SK-N-SH (cell line): ENCODE data around the gene TFE3. TPM values are rescaled to one million over a fixed set of nuclear protein-coding genes. Genes with fewer than 3 reads are reported as not detected.
A peak's percentile ranks its signal among the peaks of the same experiment; 100 is the strongest.

ENCODE experiments used
- CTCF ChIA-PET: fragments of 300-600, 350-600 bp; formaldehyde crosslinking; extraction: SDS; loops from one replicate; lab custom pipeline; 2021; lab: Yijun Ruan, JAX
- POLR2A ChIA-PET: fragments of 350-600 bp; sonication (Branson Sonifier 250); formaldehyde crosslinking; extraction: SDS; loops from one replicate; lab custom pipeline; 2020; ENCODE audit warnings: antibody characterized with exemption, inconsistent platforms; lab: Yijun Ruan, JAX
- DNase-seq: peaks from one replicate; pipeline ENCODE4 v3.0.0; 2012
- H2AFZ ChIP-seq: fragments of 200-600 bp; sonication (generic); 2 replicates; pipeline ENCODE4 v1.8.1; 2016; ENCODE audit warnings: antibody characterized with exemption, mild to moderate bottlenecking, low read depth
- H3F3A ChIP-seq: fragments of 200-600 bp; sonication (generic); replicated peaks from 2 replicates; pipeline ENCODE3; 2016; ENCODE audit warnings: antibody characterized with exemption, mild to moderate bottlenecking; ENCODE audit not compliant: insufficient read depth
- H3K27ac ChIP-seq, 2 experiments: fragments of 200-500 bp in 1 of 2; fragments of 200-600 bp in 1 of 2; sonication (Bioruptor generic) in 1 of 2; sonication (generic), shearing (Covaris generic) in 1 of 2; 2 replicates each; pipeline versions ENCODE4 v1.5.1 to v1.6.1; 2014 to 2016; ENCODE audit warnings: low read depth in 2 of 2, inconsistent platforms in 1 of 2, low read length in 1 of 2, mild to moderate bottlenecking in 1 of 2, mixed read lengths in 1 of 2
- H3K27me3 ChIP-seq: fragments of 200-600 bp; sonication (generic), shearing (Covaris generic); 2 replicates; pipeline ENCODE4 v1.6.1; 2016; ENCODE audit warnings: mixed run types; ENCODE audit not compliant: insufficient read depth
- H3K36me3 ChIP-seq, 2 experiments: fragments of 200-500 bp in 1 of 2; fragments of 200-600 bp in 1 of 2; sonication (Bioruptor generic) in 1 of 2; sonication (generic) in 1 of 2; replicated peaks in 1 of 2; 2 replicates each; pipeline versions ENCODE3 to v1.5.1; 2014 to 2016; ENCODE audit warnings: low read length in 1 of 2, mild to moderate bottlenecking in 1 of 2; ENCODE audit not compliant: insufficient read depth in 2 of 2, control insufficient read depth in 1 of 2
- H3K4me1 ChIP-seq, 2 experiments: fragments of 200-500 bp in 1 of 2; fragments of 200-600 bp in 1 of 2; sonication (Bioruptor generic) in 1 of 2; sonication (generic), shearing (Covaris generic) in 1 of 2; 2 replicates each; pipeline versions ENCODE4 v1.5.1 to v1.6.1; 2014 to 2016; ENCODE audit warnings: low read depth in 1 of 2, low read length in 1 of 2, mixed run types in 1 of 2; ENCODE audit not compliant: insufficient read depth in 2 of 2, control insufficient read depth in 1 of 2
- H3K4me2 ChIP-seq: fragments of 200-600 bp; sonication (generic), shearing (Covaris generic); 2 replicates; pipeline ENCODE4 v1.6.1; 2017; ENCODE audit warnings: mixed run types
- H3K4me3 ChIP-seq, 2 experiments: fragments of 200-500 bp in 1 of 2; fragments of 200-600 bp in 1 of 2; sonication (Bioruptor generic) in 1 of 2; sonication (generic), shearing (Covaris generic) in 1 of 2; 2 replicates each; pipeline versions ENCODE4 v1.5.1 to v1.8.1; 2014 to 2016; ENCODE audit warnings: low read depth in 2 of 2, inconsistent platforms in 1 of 2, low read length in 1 of 2, mild to moderate bottlenecking in 1 of 2, mixed read lengths in 1 of 2, moderate library complexity in 1 of 2
- H3K79me2 ChIP-seq: fragments of 200-600 bp; sonication (generic); 2 replicates; pipeline ENCODE4 v1.8.1; 2017; ENCODE audit warnings: mild to moderate bottlenecking; ENCODE audit not compliant: insufficient read depth
- H3K9ac ChIP-seq: fragments of 200-600 bp; sonication (generic); 2 replicates; pipeline ENCODE4 v1.6.1; 2017; ENCODE audit warnings: mixed run types
- H3K9me2 ChIP-seq: fragments of 200-600 bp; sonication (generic); 2 replicates; pipeline ENCODE4 v1.6.1; 2017; ENCODE audit warnings: mixed run types
- H3K9me3 ChIP-seq: fragments of 200-600 bp; sonication (generic); 2 replicates; pipeline ENCODE4 v1.6.1; 2017; ENCODE audit warnings: mixed run types, mild to moderate bottlenecking, moderate library complexity
- H4K20me1 ChIP-seq: fragments of 200-600 bp; sonication (generic); 2 replicates; pipeline ENCODE4 v1.6.1; 2017; ENCODE audit warnings: mild to moderate bottlenecking, mixed run types; ENCODE audit not compliant: insufficient read depth
- ELF1 ChIP-seq: IDR thresholded peaks from 2 replicates; pipeline ENCODE4 v1.4.0; 2012
- EP300 ChIP-seq, 2 experiments: IDR thresholded peaks; 2 replicates each; pipeline versions ENCODE4 v1.4.0 to v1.6.1; 2012; ENCODE audit warnings: borderline replicate concordance in 1 of 2, low read depth in 1 of 2, low read length in 1 of 2
- FOSL2 ChIP-seq: IDR thresholded peaks from 2 replicates; pipeline ENCODE4 v1.4.0; 2012; ENCODE audit warnings: low read depth, mild to moderate bottlenecking, moderate library complexity, borderline replicate concordance
- FOXJ3 ChIP-seq: sonication (generic); formaldehyde crosslinking; IDR thresholded peaks from 2 replicates; pipeline ENCODE4 v1.5.1; 2020; ENCODE audit warnings: mild to moderate bottlenecking, missing genetic modification reagents
- GABPA ChIP-seq: IDR thresholded peaks from 2 replicates; pipeline ENCODE4 v1.4.0; 2012; ENCODE audit warnings: low read depth, mild to moderate bottlenecking
- JUND ChIP-seq: IDR thresholded peaks from 2 replicates; pipeline ENCODE4 v1.4.0; 2012
- MXI1 ChIP-seq: IDR thresholded peaks from 2 replicates; pipeline ENCODE4 v1.6.1; 2012; ENCODE audit warnings: mild to moderate bottlenecking, low read depth, low read length, improper control_type of control experiment
- POLR2AphosphoS5 ChIP-seq: IDR thresholded peaks from 2 replicates; pipeline ENCODE4 v1.6.1; 2012; ENCODE audit warnings: low read depth, low read length
- RAD21 ChIP-seq: IDR thresholded peaks from 2 replicates; pipeline ENCODE4 v1.6.1; 2012; ENCODE audit warnings: mild to moderate bottlenecking, low read length
- RFX5 ChIP-seq: IDR thresholded peaks from 2 replicates; pipeline ENCODE4 v1.6.1; 2012; ENCODE audit warnings: mild to moderate bottlenecking, improper control_type of control experiment, low read length
- SIN3A ChIP-seq: IDR thresholded peaks from 2 replicates; pipeline ENCODE4 v1.6.1; 2012; ENCODE audit warnings: low read depth, mild to moderate bottlenecking, low read length, moderate library complexity, borderline replicate concordance
- TAF1 ChIP-seq: IDR thresholded peaks from 2 replicates; pipeline ENCODE4 v1.6.1; 2012; ENCODE audit warnings: low read depth, mild to moderate bottlenecking, low read length, moderate library complexity, borderline replicate concordance
- WGBS: methylation state at CpG from one replicate; pipeline ENCODE4 v1.1.6; 2017; ENCODE audit warnings: low lambda C conversion rate; 5-methylcytosine and 5-hydroxymethylcytosine counted together
- polyA plus RNA-seq, 3 experiments: library from polyadenylated mRNA; depleted of rRNA; stranded (reverse); fragments of >200 nt; gene quantifications; 2 replicates each; pipeline ENCODE4 v1.2.3, GENCODE V29; 2012
- TF ChIP-seq, protein P1 (sequence below): fragments of 200-600 bp; sonication (generic); IDR thresholded peaks from 2 replicates; pipeline ENCODE4 v1.6.1; 2017; ENCODE audit warnings: antibody characterized with exemption, mild to moderate bottlenecking, moderate library complexity
- TF ChIP-seq, protein P2 (sequence below): IDR thresholded peaks from 2 replicates; pipeline ENCODE4 v1.4.0; 2012; ENCODE audit warnings: low read depth, borderline replicate concordance
- TF ChIP-seq, protein P3 (sequence below): IDR thresholded peaks from 2 replicates; pipeline ENCODE4 v1.4.0; 2012; ENCODE audit warnings: low read depth
- TF ChIP-seq, protein P4 (sequence below): IDR thresholded peaks from 2 replicates; pipeline ENCODE4 v1.6.1; 2012; ENCODE audit warnings: mild to moderate bottlenecking, low read depth, low read length, moderate library complexity
- TF ChIP-seq, protein P5 (sequence below): IDR thresholded peaks from 2 replicates; pipeline ENCODE4; 2012
- TF ChIP-seq, protein P6 (sequence below): fragments of 150-350 bp; IDR thresholded peaks from 2 replicates; pipeline ENCODE4 v1.6.1; 2016; ENCODE audit warnings: mild to moderate bottlenecking, low read depth, low read length
- TF ChIP-seq, protein P7 (sequence below): IDR thresholded peaks from 2 replicates; pipeline ENCODE4 v1.4.0; 2012; ENCODE audit warnings: low read depth, borderline replicate concordance

TFE3 gene
- polyA plus RNA-seq, 1 of the 3 experiments (the other 2 are of a cell fraction): 14.0 TPM

DNA sequence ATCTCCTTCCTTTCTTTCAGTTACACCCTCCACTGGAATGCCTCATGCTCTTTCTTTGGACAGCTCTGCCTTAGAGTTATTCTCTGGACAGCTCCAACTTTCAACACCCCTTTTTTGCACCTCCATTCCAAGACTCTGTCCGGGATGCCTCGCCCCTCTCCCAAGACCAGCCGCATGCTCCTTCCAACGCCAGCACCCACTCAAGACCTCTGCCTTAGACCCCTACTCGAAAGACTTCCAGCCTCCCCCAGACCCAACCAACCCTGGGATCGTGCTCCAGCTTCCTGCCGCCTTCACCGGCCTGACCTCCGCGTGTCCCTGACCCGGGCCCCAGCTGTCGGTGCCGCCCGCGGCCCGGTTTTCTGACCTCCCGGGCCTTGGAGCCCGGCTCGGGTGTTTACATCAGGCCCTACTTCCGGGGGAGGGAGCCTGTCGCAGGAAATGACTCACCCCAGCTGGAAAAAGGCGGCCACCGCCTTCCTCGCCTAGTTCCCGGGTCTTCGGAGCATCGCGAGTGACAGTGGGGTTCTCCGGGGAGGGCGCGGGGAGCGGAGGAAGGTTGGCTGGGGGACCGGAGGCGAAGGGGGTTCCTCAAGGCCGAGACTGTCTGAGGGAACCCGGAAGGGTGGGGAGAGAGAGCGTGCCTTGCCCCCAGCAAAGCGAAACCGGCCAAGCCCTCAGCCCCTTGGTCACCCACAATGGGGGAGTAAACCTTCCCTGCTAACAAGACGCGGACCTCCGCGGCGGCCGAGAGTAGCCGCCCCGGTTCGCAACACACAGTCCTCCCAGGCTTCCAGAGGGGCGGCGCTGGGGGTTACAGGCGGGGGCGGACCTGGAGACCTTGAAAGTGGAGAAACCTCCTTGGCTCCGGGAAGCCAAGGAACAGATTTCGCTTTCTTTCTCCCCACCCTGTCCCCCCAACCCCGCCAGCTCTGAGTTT is 36.6 kb upstream of the TFE3 start, which contains the start of gene WDR45:
Gene WDR45, minus strand, starts transcription at position 399 of the 940 bp plus-strand sequence. CDS start 1,792 bp downstream, outside the sequence.
- peak within 1 kb of the TSS; percentile 79 for H3K4me2 ChIP-seq
- peak within 1 kb of the TSS; percentile 83 for H3K9ac ChIP-seq
- H3F3A ChIP-seq: no peaks in the 10 kb centered on the region
- H3K4me3 ChIP-seq: peak within 1 kb of the TSS; percentile 58 to 65
- peaks cover 0 to 5% of the 10 kb centered on the region in 2 experiments; a peak in 1 of 4 replicates for H3K4me1 ChIP-seq
- peak within 1 kb of the TSS; percentile 75 to 78 for H3K27ac ChIP-seq
- peak within 1 kb of the TSS; percentile 79 for H2AFZ ChIP-seq
- no peaks in the 10 kb centered on the region for H3K9me2 ChIP-seq
- H3K9me3 ChIP-seq: no peaks in the 10 kb centered on the region
- POLR2A ChIA-PET: interaction anchor here (1.3 kb wide), 1 partner anchor 21 kb away, joined by 4 read pairs; no protein-coding TSS in a partner anchor
- H4K20me1 ChIP-seq: no peaks in the 10 kb centered on the region
- DNase-seq: peak; percentile 85
- WGBS: 24% methylated on average over 18 of the region's 55 CpGs
- H3K36me3 ChIP-seq: peaks cover 0 to 3% of the 10 kb centered on the region in 2 experiments
- 0 out of 2 replicates have a peak, but pooled peaks cover 4% of the 10 kb centered on the region for H3K79me2 ChIP-seq
- CTCF ChIA-PET: interaction anchor here (1.0 kb wide), 1 partner anchor 111 kb away, joined by 3 read pairs; no protein-coding TSS in a partner anchor
- no peaks in the 10 kb centered on the region; the same call in 1 of the 2 replicates for H3K27me3 ChIP-seq
- TF ChIP-seq SIN3A (peak; percentile 84), JUND (peak; percentile 70), FOXJ3 (0 out of 2 replicates have a peak, but pooled peaks have one; percentile 27), RFX5 (no peak), GABPA (peak; percentile 83), EP300 (IDR thresholded peaks at IDR 0.05; ENCODE audit: borderline replicate concordance in 1 of 2, low read depth in 1 of 2, low read length in 1 of 2) (no peak), RAD21 (no peak), FOSL2 (peak; percentile 81), POLR2AphosphoS5 (peak; percentile 52; the same call in 1 of the 2 replicates), MXI1 (no peak), TAF1 (peak; percentile 64; the same call in 1 of the 2 replicates), ELF1 (peak; percentile 65; the same call in 1 of the 2 replicates)
- TF ChIP-seq, protein P1, sequence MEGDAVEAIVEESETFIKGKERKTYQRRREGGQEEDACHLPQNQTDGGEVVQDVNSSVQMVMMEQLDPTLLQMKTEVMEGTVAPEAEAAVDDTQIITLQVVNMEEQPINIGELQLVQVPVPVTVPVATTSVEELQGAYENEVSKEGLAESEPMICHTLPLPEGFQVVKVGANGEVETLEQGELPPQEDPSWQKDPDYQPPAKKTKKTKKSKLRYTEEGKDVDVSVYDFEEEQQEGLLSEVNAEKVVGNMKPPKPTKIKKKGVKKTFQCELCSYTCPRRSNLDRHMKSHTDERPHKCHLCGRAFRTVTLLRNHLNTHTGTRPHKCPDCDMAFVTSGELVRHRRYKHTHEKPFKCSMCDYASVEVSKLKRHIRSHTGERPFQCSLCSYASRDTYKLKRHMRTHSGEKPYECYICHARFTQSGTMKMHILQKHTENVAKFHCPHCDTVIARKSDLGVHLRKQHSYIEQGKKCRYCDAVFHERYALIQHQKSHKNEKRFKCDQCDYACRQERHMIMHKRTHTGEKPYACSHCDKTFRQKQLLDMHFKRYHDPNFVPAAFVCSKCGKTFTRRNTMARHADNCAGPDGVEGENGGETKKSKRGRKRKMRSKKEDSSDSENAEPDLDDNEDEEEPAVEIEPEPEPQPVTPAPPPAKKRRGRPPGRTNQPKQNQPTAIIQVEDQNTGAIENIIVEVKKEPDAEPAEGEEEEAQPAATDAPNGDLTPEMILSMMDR: no peak
- TF ChIP-seq, protein P2, sequence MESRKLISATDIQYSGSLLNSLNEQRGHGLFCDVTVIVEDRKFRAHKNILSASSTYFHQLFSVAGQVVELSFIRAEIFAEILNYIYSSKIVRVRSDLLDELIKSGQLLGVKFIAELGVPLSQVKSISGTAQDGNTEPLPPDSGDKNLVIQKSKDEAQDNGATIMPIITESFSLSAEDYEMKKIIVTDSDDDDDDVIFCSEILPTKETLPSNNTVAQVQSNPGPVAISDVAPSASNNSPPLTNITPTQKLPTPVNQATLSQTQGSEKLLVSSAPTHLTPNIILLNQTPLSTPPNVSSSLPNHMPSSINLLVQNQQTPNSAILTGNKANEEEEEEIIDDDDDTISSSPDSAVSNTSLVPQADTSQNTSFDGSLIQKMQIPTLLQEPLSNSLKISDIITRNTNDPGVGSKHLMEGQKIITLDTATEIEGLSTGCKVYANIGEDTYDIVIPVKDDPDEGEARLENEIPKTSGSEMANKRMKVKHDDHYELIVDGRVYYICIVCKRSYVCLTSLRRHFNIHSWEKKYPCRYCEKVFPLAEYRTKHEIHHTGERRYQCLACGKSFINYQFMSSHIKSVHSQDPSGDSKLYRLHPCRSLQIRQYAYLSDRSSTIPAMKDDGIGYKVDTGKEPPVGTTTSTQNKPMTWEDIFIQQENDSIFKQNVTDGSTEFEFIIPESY: 0 out of 2 replicates have a peak, but pooled peaks have one; percentile 45
- TF ChIP-seq, protein P3, sequence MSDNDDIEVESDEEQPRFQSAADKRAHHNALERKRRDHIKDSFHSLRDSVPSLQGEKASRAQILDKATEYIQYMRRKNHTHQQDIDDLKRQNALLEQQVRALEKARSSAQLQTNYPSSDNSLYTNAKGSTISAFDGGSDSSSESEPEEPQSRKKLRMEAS: peak; percentile 71
- TF ChIP-seq, protein P4, sequence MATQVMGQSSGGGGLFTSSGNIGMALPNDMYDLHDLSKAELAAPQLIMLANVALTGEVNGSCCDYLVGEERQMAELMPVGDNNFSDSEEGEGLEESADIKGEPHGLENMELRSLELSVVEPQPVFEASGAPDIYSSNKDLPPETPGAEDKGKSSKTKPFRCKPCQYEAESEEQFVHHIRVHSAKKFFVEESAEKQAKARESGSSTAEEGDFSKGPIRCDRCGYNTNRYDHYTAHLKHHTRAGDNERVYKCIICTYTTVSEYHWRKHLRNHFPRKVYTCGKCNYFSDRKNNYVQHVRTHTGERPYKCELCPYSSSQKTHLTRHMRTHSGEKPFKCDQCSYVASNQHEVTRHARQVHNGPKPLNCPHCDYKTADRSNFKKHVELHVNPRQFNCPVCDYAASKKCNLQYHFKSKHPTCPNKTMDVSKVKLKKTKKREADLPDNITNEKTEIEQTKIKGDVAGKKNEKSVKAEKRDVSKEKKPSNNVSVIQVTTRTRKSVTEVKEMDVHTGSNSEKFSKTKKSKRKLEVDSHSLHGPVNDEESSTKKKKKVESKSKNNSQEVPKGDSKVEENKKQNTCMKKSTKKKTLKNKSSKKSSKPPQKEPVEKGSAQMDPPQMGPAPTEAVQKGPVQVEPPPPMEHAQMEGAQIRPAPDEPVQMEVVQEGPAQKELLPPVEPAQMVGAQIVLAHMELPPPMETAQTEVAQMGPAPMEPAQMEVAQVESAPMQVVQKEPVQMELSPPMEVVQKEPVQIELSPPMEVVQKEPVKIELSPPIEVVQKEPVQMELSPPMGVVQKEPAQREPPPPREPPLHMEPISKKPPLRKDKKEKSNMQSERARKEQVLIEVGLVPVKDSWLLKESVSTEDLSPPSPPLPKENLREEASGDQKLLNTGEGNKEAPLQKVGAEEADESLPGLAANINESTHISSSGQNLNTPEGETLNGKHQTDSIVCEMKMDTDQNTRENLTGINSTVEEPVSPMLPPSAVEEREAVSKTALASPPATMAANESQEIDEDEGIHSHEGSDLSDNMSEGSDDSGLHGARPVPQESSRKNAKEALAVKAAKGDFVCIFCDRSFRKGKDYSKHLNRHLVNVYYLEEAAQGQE: peak; percentile 65; the same call in 1 of the 2 replicates
- TF ChIP-seq, protein P5, sequence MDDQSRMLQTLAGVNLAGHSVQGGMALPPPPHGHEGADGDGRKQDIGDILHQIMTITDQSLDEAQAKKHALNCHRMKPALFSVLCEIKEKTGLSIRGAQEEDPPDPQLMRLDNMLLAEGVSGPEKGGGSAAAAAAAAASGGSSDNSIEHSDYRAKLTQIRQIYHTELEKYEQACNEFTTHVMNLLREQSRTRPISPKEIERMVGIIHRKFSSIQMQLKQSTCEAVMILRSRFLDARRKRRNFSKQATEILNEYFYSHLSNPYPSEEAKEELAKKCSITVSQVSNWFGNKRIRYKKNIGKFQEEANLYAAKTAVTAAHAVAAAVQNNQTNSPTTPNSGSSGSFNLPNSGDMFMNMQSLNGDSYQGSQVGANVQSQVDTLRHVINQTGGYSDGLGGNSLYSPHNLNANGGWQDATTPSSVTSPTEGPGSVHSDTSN: peak; percentile 40; the same call in 1 of the 2 replicates
- TF ChIP-seq, protein P6, sequence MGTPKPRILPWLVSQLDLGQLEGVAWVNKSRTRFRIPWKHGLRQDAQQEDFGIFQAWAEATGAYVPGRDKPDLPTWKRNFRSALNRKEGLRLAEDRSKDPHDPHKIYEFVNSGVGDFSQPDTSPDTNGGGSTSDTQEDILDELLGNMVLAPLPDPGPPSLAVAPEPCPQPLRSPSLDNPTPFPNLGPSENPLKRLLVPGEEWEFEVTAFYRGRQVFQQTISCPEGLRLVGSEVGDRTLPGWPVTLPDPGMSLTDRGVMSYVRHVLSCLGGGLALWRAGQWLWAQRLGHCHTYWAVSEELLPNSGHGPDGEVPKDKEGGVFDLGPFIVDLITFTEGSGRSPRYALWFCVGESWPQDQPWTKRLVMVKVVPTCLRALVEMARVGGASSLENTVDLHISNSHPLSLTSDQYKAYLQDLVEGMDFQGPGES: no peak
- TF ChIP-seq, protein P7, sequence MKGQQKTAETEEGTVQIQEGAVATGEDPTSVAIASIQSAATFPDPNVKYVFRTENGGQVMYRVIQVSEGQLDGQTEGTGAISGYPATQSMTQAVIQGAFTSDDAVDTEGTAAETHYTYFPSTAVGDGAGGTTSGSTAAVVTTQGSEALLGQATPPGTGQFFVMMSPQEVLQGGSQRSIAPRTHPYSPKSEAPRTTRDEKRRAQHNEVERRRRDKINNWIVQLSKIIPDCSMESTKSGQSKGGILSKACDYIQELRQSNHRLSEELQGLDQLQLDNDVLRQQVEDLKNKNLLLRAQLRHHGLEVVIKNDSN: no peak
